Breast epithelium (tissue), 4 donors: ENCODE measurements around the gene COG2. TPM values are rescaled to one million over a fixed set of nuclear protein-coding genes. Genes with fewer than 3 reads are reported as not detected.

Experiments
- DNase-seq, 2 donors: peaks; one replicate each; pipeline ENCODE4 v3.0.0-alpha.2; 2019; ENCODE audit warnings: low spot score in 2 of 2
- H3K27ac ChIP-seq, 2 donors: fragments of 200-600 bp; sonication (generic) in 1 of 2; one replicate each; pipeline ENCODE4 v1.5.1; 2016 to 2019; ENCODE audit warnings: mild to moderate bottlenecking in 1 of 2
- H3K27me3 ChIP-seq, 2 donors: fragments of 200-600 bp; sonication (generic) in 1 of 2; one replicate each; pipeline versions ENCODE4 v1.5.1 to v1.6.0; 2017 to 2019; ENCODE audit warnings: control low read depth in 1 of 2, mild to moderate bottlenecking in 1 of 2
- H3K36me3 ChIP-seq: fragments of 200-600 bp; one replicate; pipeline ENCODE4 v1.5.1; 2019
- H3K4me1 ChIP-seq, 2 donors: fragments of 200-600 bp; sonication (generic); one replicate each; pipeline ENCODE4 v1.5.1; 2016 to 2019; ENCODE audit warnings: control low read depth in 1 of 2
- H3K4me3 ChIP-seq, 3 donors: fragments of 200-600 bp; sonication (generic); 1 replicate in 2 of 3; 2 replicates in 1 of 3; pipeline ENCODE4 v1.5.1; 2016 to 2019; ENCODE audit warnings: mild to moderate bottlenecking in 3 of 3, moderate library complexity in 2 of 3
- H3K9me3 ChIP-seq, 2 donors: fragments of 200-600 bp; sonication (generic) in 1 of 2; one replicate each; pipeline ENCODE4 v1.5.1; 2016 to 2019; ENCODE audit warnings: control low read depth in 1 of 2
- POLR2A ChIP-seq: fragments of 450-650 bp; IDR thresholded peaks from one replicate; pipeline ENCODE4 v1.6.1; 2016; ENCODE audit warnings: antibody characterized with exemption, mild to moderate bottlenecking, moderate library complexity
- POLR2AphosphoS5 ChIP-seq, 3 donors: sonication (generic); formaldehyde crosslinking; IDR thresholded peaks; one replicate each; pipeline ENCODE4 v1.6.1; 2017; ENCODE audit warnings: antibody characterized with exemption in 3 of 3
- intact Hi-C: fragments of 100-400 bp; cut with DNase I; formaldehyde crosslinking; loops from one replicate; pipeline ENCODE4 v1.15.1; 2023; ENCODE audit warnings: low total_unique reads
- total RNA-seq, 3 donors: library from RNA; depleted of rRNA; stranded (reverse); fragments of >200 nt; gene quantifications; one replicate each; pipeline ENCODE4 v1.1.0, GENCODE V29; 2016
- TF ChIP-seq, protein P1 (sequence below), 3 donors: fragments of 450-650 bp; IDR thresholded peaks; one replicate each; pipeline ENCODE4 v1.5.1; 2016 to 2017; ENCODE audit warnings: antibody characterized with exemption in 3 of 3, mild to moderate bottlenecking in 3 of 3, moderate library complexity in 3 of 3

Gene COG2
- total RNA-seq, 3 donors from 2014 or later: 22.9 to 44.3 (median 33.4) TPM

DNA sequence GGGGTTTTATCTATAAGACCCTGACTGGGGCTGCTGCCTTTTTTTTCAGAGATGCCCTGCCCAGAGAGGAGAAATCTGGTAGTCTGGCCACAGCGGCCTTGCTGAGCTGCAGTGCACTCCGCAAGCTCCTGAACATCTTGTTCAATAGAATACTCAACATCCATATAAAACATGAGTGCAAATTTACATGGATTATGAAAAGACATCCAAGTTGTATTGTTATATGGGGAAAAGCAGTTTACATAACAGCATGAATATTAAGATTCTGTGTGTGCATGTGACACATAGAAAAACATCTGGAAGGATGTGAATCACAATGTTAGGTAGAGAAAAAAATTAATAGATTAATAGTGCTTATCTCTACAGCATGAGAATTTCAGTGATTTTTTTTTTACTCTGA lies 16.4 kb downstream of the COG2 start:
- TF ChIP-seq POLR2A (no peak), POLR2AphosphoS5 (IDR thresholded peaks at IDR 0.05) (no peak)
- TF ChIP-seq, protein P1, sequence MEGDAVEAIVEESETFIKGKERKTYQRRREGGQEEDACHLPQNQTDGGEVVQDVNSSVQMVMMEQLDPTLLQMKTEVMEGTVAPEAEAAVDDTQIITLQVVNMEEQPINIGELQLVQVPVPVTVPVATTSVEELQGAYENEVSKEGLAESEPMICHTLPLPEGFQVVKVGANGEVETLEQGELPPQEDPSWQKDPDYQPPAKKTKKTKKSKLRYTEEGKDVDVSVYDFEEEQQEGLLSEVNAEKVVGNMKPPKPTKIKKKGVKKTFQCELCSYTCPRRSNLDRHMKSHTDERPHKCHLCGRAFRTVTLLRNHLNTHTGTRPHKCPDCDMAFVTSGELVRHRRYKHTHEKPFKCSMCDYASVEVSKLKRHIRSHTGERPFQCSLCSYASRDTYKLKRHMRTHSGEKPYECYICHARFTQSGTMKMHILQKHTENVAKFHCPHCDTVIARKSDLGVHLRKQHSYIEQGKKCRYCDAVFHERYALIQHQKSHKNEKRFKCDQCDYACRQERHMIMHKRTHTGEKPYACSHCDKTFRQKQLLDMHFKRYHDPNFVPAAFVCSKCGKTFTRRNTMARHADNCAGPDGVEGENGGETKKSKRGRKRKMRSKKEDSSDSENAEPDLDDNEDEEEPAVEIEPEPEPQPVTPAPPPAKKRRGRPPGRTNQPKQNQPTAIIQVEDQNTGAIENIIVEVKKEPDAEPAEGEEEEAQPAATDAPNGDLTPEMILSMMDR (IDR thresholded peaks at IDR 0.05): no peak
- DNase-seq: no peak
- intact Hi-C loops: no loop called here
- no peaks in the 10 kb centered on the region for H3K9me3 ChIP-seq
- no peaks in the 10 kb centered on the region for H3K27me3 ChIP-seq
- H3K27ac ChIP-seq: no peak overlapping the region
- no peak overlapping the region for H3K4me3 ChIP-seq
- H3K4me1 ChIP-seq: no peaks in the 10 kb centered on the region
- no peaks in the 10 kb centered on the region for H3K36me3 ChIP-seq

DNA sequence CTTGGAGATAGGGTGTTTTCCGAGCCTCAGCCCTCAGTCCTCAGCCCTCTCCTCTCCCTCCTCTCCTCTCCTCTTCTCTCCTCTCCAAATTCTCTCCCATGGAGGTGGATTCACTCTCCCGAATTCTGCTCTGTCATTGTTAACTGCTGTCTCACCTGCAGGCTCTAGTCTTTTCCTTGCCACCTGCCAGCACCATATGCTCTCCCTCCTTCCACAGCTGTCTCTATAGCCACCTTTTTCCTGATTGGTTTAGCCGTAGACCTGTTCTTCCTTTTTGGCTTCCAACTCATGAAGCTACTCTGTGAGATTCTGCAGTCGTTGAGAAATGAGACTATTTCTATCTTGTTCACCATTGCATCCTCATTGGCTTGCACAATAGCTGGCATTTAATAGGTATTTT lies 19.7 kb downstream of the COG2 start:
- Histone ChIP-seq H3K27ac (no peak overlapping the region), H3K9me3 (no peaks in the 10 kb centered on the region), H3K36me3 (peaks cover 10% of the 10 kb centered on the region), H3K4me1 (no peaks in the 10 kb centered on the region), H3K27me3 (no peaks in the 10 kb centered on the region), H3K4me3 (no peak overlapping the region)
- DNase-seq: no peak
- TF ChIP-seq POLR2A (no peak), POLR2AphosphoS5 (IDR thresholded peaks at IDR 0.05) (no peak)
- TF ChIP-seq, protein P1 (IDR thresholded peaks at IDR 0.05): no peak
- intact Hi-C loops: no loop called here

DNA sequence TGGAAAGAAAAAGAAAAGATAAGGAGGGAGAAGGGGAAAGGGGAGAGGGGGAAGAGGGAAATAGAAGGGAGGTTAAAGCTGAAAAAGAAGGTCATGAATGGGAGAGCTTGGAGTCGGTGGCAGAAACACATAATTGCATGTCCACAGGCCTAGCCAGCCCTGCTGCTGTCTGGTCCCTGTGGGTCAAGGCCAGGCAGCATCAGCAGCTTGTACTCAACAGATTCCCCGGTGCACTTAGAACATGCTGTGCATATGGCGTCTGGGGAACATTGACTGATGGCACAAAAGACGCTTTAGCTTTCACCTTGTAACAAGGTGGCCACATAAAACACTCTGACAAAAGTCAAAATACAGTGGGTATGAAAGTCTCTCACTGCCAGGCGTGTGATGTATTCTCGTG lies 25.9 kb downstream of the COG2 start:
- H3K27me3 ChIP-seq: no peaks in the 10 kb centered on the region
- no peak for DNase-seq
- no peaks in the 10 kb centered on the region for H3K9me3 ChIP-seq
- peaks cover 17% of the 10 kb centered on the region for H3K36me3 ChIP-seq
- H3K4me3 ChIP-seq: no peak overlapping the region
- H3K4me1 ChIP-seq: no peaks in the 10 kb centered on the region
- intact Hi-C loops: no loop called here
- no peak for TF ChIP-seq POLR2AphosphoS5 (IDR thresholded peaks at IDR 0.05)
- TF ChIP-seq, protein P1 (IDR thresholded peaks at IDR 0.05): no peak
- TF ChIP-seq POLR2A: no peak
- H3K27ac ChIP-seq: no peak overlapping the region

DNA sequence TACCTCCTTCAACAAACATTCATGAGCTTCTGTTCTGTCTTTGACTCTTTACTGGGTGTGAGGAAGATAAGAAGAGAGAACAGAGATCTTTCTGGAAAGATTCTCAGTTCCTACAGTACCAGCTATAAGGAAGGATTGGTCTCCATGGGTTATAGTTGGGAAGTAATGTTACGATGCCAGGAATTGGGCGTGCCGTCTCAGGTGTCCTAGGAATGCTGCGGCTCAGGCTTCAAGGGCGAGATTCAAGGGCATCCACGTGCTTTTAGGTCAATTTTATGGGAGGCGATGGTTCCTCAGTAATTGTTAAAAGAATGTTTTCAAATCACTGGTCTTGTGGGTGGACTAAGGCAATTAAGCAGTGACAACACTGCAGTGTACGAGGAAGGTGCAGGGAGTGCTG lies 27.3 kb downstream of the COG2 start:
- Histone ChIP-seq H3K27me3 (no peaks in the 10 kb centered on the region), H3K4me1 (no peaks in the 10 kb centered on the region), H3K9me3 (no peaks in the 10 kb centered on the region), H3K36me3 (peaks cover 17% of the 10 kb centered on the region), H3K4me3 (no peak overlapping the region), H3K27ac (no peak overlapping the region)
- TF ChIP-seq POLR2A (no peak), POLR2AphosphoS5 (IDR thresholded peaks at IDR 0.05) (no peak)
- TF ChIP-seq, protein P1 (IDR thresholded peaks at IDR 0.05): no peak
- no peak for DNase-seq
- intact Hi-C loops: no loop called here

DNA sequence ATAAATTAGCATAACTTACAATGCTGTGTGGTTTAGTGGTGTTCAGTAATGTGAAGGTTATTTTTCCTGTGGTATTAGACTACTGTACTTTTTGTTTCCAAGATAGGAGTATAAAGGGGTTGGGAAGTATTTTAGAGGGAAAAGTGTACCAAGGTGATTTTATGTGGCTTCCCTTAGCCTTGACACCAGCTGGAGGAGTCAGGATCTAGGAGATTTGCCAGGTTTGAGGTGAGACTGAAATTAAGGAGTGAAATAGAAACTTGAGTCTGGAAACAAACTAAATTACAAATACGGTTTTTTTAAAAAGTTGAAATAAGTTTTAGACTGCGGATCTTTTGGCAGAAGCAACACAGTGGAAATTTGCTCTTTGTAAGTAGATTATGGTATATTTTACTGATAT lies 32.3 kb downstream of the COG2 start:
- DNase-seq: no peak
- intact Hi-C loops: no loop called here
- Histone ChIP-seq H3K4me3 (no peak overlapping the region), H3K9me3 (no peaks in the 10 kb centered on the region), H3K27me3 (no peaks in the 10 kb centered on the region), H3K4me1 (no peaks in the 10 kb centered on the region), H3K36me3 (peaks cover 7% of the 10 kb centered on the region), H3K27ac (no peak overlapping the region)
- TF ChIP-seq, protein P1 (IDR thresholded peaks at IDR 0.05): no peak
- no peak for TF ChIP-seq POLR2AphosphoS5 (IDR thresholded peaks at IDR 0.05)
- TF ChIP-seq POLR2A: no peak
